Endometrial microvascular endothelial cells (primary cell): ENCODE results near the gene CLMP. TPM values are rescaled to one million over a fixed set of nuclear protein-coding genes. Genes with fewer than 3 reads are reported as not detected.

Source experiments
- in situ Hi-C: cut with HindIII; loops from 2 replicates; pipeline ENCODE4 v1.10.0; 2017; ENCODE audit warnings: low sequenced_read_pairs, low pct_unique_long_range_greater_than_20kb; ENCODE audit errors: inconsistent ontology term
- total RNA-seq: library from RNA; depleted of rRNA; stranded (reverse); fragments of >200 nt; gene quantifications from one replicate; pipeline ENCODE4 v1.2.3, GENCODE V29; 2015; ENCODE audit errors: inconsistent ontology term

CLMP gene
- total RNA-seq, 1 donor from 2014 or later, result 0.09 TPM

GRCh38 chr11:123196060-123196714, 1.1 kb upstream of the CLMP start:
- in situ Hi-C loops, result no loop called here

- in situ Hi-C loops, result no loop called here
Observed at GRCh38 chr11:123194337-123195187, 486 bp downstream of the CLMP start.

- in situ Hi-C loops, result no loop called here
Observed at GRCh38 chr11:123193742-123194141, 1.3 kb downstream of the CLMP start.

- in situ Hi-C loops, result no loop called here
Observed at GRCh38 chr11:123191939-123192338, 3.1 kb downstream of the CLMP start.

- in situ Hi-C loops, result no loop called here
Observed at GRCh38 chr11:123190518-123190917, 4.5 kb downstream of the CLMP start.

- in situ Hi-C loops, result no loop called here
Observed at GRCh38 chr11:123188508-123189165, 6.4 kb downstream of the CLMP start.

GRCh38 chr11:123187665-123188507, 7.2 kb downstream of the CLMP start:
- in situ Hi-C loops, result no loop called here

GRCh38 chr11:123187248-123187647, 7.8 kb downstream of the CLMP start:
- in situ Hi-C loops, result no loop called here

- in situ Hi-C loops, result no loop called here
Observed at GRCh38 chr11:123186286-123186685, 8.8 kb downstream of the CLMP start.

GRCh38 chr11:123185326-123185725, 9.7 kb downstream of the CLMP start:
- in situ Hi-C loops, result no loop called here

GRCh38 chr11:123184531-123184930, 10.5 kb downstream of the CLMP start:
- in situ Hi-C loops, result no loop called here

- in situ Hi-C loops, result no loop called here
Observed at GRCh38 chr11:123183391-123184099, 11.5 kb downstream of the CLMP start.

- in situ Hi-C loops, result no loop called here
Observed at GRCh38 chr11:123181767-123182500, 13.1 kb downstream of the CLMP start.

- in situ Hi-C loops, result no loop called here
Observed at GRCh38 chr11:123181075-123181474, 14.0 kb downstream of the CLMP start.

- in situ Hi-C loops, result no loop called here
Observed at GRCh38 chr11:123180574-123180973, 14.5 kb downstream of the CLMP start.

- in situ Hi-C loops, result no loop called here
Observed at GRCh38 chr11:123180166-123180565, 14.9 kb downstream of the CLMP start.

- in situ Hi-C loops, result no loop called here
Observed at GRCh38 chr11:123179586-123179985, 15.5 kb downstream of the CLMP start.

- in situ Hi-C loops, result no loop called here
Observed at GRCh38 chr11:123178186-123178585, 16.9 kb downstream of the CLMP start.
